ENCODE measurements around the gene CFAP69. TPM values are rescaled to one million over a fixed set of nuclear protein-coding genes. Genes with fewer than 3 reads are reported as not detected.
"Not testable (repeated sequence)": the region's sequence is repeated elsewhere in the genome, so short reads cannot be mapped to it uniquely, and the experiment has no call there.

CFAP69 gene
- total RNA-seq, 6 experiments from 2014 or later = 1.7 to 8.2 (median 3.8) TPM

DNA sequence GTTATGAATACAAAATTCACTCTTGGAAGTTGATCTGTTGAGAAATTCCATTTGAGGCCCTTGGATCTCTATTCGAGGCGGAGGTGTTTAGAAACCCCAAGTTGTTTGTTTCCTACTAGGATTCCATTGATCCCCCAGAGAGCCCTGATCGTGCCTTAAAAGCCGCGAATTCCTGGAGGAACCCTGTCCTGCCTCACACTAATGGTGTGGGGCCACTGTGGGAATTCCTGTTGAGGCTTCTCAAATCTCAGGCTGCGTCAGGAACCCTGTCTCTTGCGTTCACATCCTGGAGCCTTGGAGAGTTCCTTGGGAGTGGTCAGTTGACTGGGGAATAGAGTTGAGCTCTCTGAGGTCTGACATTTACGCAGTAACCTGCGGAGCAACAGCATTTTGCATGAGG is 1.2 kb downstream of the CFAP69 start:
- Histone ChIP-seq H3K27ac (no peak overlapping the region), H3K4me1 (peaks cover 0 to 5% (median 0%) of the 10 kb centered on the region in 4 donors), H3K27me3 (no peaks in the 10 kb centered on the region), H3K4me3 (peak overlapping the region in 2 of 3 donors; percentile 95 to 97), H3K9me3 (no peaks in the 10 kb centered on the region), H3K36me3 (no peaks in the 10 kb centered on the region)
- TF ChIP-seq POLR2A (IDR thresholded peaks at IDR 0.05) = no peak
- TF ChIP-seq, protein P1, sequence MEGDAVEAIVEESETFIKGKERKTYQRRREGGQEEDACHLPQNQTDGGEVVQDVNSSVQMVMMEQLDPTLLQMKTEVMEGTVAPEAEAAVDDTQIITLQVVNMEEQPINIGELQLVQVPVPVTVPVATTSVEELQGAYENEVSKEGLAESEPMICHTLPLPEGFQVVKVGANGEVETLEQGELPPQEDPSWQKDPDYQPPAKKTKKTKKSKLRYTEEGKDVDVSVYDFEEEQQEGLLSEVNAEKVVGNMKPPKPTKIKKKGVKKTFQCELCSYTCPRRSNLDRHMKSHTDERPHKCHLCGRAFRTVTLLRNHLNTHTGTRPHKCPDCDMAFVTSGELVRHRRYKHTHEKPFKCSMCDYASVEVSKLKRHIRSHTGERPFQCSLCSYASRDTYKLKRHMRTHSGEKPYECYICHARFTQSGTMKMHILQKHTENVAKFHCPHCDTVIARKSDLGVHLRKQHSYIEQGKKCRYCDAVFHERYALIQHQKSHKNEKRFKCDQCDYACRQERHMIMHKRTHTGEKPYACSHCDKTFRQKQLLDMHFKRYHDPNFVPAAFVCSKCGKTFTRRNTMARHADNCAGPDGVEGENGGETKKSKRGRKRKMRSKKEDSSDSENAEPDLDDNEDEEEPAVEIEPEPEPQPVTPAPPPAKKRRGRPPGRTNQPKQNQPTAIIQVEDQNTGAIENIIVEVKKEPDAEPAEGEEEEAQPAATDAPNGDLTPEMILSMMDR (IDR thresholded peaks at IDR 0.05) = no peak
- ATAC-seq = no peak
- WGBS (ENCODE audit: insufficient coverage, low coverage, low lambda C conversion rate, missing lambda C conversion rate) = 15% methylated on average over 6 of the region's 9 CpGs
- intact Hi-C loops (cut with DNase I) = no loop called here
- DNase-seq = no peak

DNA sequence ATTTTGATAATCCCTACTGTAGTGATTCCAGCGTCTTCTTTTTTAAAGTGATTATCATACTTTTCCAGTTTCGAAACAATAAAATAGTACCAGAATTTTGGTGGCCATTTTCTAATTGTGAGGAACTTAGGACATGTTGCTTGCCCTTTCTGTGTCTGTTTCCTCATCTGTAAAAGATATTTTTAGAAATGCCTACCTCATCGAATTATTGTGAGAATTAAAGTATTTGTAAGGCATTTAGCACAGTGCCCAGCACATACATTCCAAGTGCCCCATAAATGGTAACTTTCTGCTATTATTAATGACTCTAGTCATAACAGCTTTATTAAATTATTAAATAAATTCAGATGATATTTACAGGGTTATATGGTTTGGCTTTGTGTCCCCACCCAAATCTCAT is 3.7 kb downstream of the CFAP69 start:
- intact Hi-C loops (cut with DNase I) = no loop called here
- TF ChIP-seq POLR2A (IDR thresholded peaks at IDR 0.05) = no peak
- TF ChIP-seq, protein P1 (IDR thresholded peaks at IDR 0.05) = no peak
- no peak for DNase-seq
- H3K36me3 ChIP-seq = no peaks in the 10 kb centered on the region
- 57% methylated on average over 3 of the region's 3 CpGs for WGBS (ENCODE audit: insufficient coverage, low coverage, low lambda C conversion rate, missing lambda C conversion rate)
- H3K27ac ChIP-seq = no peak overlapping the region
- no peak overlapping the region for H3K4me3 ChIP-seq
- H3K4me1 ChIP-seq = peaks cover 0 to 5% (median 0%) of the 10 kb centered on the region in 4 donors
- no peaks in the 10 kb centered on the region for H3K27me3 ChIP-seq
- H3K9me3 ChIP-seq = no peaks in the 10 kb centered on the region
- ATAC-seq = no peak

DNA sequence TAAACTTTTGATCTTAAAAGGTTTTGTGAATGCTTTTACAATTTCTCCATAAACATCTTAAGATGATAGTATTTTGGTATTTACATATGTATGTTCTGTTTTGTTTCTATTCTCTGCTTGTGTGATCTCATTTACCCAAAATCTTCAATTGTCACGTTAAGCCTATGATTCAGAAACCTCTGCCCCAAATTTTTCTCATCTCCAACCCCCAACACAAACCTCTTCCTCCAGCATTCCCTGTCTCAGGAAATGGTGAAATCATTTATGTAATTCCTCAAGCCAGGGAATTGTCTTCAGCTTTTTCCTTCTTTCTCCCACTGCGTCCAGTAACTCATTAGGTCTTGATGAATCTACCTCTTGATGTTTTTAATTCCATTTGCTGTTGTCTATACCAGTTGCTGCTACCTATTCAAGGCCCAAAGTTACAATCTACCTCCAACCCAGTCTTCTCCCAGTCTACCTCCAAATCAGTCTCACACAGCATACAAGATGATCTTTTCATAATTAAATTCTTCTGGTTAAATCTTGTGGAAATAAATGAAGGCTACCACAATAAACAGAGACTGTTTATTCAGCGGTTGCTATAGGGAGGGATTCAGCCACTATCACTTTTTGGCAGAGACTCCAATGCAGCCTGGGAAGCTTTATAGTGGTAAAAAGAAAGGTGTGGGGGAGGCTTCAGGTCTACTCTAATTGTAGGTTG is 5.8 kb downstream of the CFAP69 start:
- 83% methylated on average over 3 of the region's 3 CpGs for WGBS (ENCODE audit: insufficient coverage, low coverage, low lambda C conversion rate, missing lambda C conversion rate)
- Histone ChIP-seq H3K27ac (no peak overlapping the region), H3K36me3 (no peaks in the 10 kb centered on the region), H3K27me3 (no peaks in the 10 kb centered on the region), H3K9me3 (no peaks in the 10 kb centered on the region), H3K4me1 (no peaks in the 10 kb centered on the region), H3K4me3 (no peak overlapping the region)
- TF ChIP-seq, protein P1 (IDR thresholded peaks at IDR 0.05) = no peak
- TF ChIP-seq POLR2A (IDR thresholded peaks at IDR 0.05) = no peak
- intact Hi-C loops (cut with DNase I) = no loop called here
- no peak for ATAC-seq
- DNase-seq = no peak

DNA sequence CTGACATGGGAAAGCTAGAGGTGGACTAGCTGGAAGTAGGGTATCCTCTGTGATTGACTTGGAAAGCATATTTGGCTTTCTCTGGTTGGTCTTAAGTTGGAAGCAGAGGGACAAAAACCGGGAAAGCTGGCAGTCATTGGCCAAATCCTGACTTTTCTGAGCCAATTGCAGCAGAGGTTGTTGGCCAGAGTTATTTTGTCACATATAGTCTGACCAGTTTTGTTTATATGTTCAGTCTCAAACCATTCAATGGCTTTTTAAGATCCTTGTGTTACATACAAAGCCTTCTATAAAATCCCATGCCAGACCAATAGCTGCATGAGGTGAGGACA is 6.3 kb downstream of the CFAP69 start:
- no CpG with 5 or more reads among the region's 1 CpG for WGBS (ENCODE audit: insufficient coverage, low coverage, low lambda C conversion rate, missing lambda C conversion rate)
- no peaks in the 10 kb centered on the region for H3K36me3 ChIP-seq
- H3K27ac ChIP-seq = no peak overlapping the region
- no peaks in the 10 kb centered on the region for H3K9me3 ChIP-seq
- H3K27me3 ChIP-seq = no peaks in the 10 kb centered on the region
- no peak for DNase-seq
- no peaks in the 10 kb centered on the region for H3K4me1 ChIP-seq
- no peak for ATAC-seq
- no peak overlapping the region for H3K4me3 ChIP-seq
- TF ChIP-seq POLR2A (IDR thresholded peaks at IDR 0.05) = no peak
- TF ChIP-seq, protein P1 (IDR thresholded peaks at IDR 0.05) = no peak
- intact Hi-C loops (cut with DNase I) = no loop called here

DNA sequence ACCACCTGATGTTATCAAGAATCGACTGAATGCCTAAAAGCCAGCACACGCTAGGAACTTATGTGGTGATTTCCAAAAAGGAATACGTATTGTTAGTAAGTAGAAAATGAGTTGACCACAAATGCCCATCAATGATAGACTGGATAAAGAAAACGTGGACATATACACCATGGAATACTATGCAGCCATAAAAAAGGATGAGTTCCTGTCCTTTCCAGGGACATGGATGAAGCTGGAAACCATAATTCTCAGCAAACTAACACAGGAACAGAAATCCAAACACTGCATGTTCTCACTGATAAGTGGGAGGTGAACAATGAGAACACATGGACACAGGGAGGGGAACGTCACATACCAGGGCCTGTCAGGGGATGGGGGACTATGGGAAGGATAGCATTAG is 11.0 kb downstream of the CFAP69 start:
- H3K27me3 ChIP-seq; H3K4me1 ChIP-seq; H3K27ac ChIP-seq; DNase-seq; H3K4me3 ChIP-seq; intact Hi-C loops (cut with DNase I); H3K36me3 ChIP-seq; H3K9me3 ChIP-seq; ATAC-seq: not testable (repeated sequence)
- 90% methylated on average over 5 of the region's 5 CpGs for WGBS (ENCODE audit: insufficient coverage, low coverage, low lambda C conversion rate, missing lambda C conversion rate)
